Measurements from ENCODE around the gene TNFSF12.

DNA sequence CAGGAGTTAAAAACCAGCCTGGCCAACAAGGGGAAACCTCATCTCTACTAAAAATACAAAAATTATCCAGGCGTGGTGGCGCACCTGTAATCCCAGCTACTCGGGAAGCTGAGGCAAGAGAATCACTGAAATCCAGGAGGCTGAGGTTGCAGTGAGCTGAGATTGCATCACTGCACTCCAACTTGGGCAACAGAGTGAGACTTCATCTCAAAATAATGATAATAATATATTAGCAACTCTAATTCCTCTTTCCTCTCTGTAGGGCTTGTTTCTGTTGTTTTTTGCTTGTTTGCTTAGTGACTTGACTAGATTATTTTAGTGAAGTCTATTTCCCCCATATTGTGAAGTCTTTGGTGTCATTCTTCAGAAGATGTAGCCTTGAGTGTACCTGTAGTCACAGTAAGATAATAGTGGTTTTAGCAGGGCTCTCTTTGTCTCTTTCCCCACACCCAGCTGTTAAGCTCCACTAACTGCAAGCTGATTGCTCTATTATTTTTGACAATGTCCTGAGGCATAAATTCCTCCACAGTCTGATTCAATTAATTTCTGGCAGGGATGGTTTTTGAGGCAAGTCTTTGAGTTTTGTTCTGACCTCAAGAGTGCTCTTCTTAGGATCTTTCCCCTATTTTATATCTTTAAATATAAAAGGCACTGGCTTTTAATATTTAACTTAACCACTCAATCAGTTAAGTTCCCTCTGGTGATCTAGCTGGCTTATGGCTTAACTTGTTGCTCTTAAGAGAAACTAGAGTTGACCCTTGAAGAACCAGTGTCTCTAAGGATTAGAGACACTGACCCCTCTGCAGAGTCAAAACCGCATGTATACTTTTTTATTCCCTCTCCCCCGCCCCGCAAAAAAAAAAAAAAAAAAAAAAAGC lies 18.6 kb upstream of the TNFSF12 start:
- no peak for TF ChIP-seq EP300 (IDR thresholded peaks at IDR 0.05)
- TF ChIP-seq, protein P1, sequence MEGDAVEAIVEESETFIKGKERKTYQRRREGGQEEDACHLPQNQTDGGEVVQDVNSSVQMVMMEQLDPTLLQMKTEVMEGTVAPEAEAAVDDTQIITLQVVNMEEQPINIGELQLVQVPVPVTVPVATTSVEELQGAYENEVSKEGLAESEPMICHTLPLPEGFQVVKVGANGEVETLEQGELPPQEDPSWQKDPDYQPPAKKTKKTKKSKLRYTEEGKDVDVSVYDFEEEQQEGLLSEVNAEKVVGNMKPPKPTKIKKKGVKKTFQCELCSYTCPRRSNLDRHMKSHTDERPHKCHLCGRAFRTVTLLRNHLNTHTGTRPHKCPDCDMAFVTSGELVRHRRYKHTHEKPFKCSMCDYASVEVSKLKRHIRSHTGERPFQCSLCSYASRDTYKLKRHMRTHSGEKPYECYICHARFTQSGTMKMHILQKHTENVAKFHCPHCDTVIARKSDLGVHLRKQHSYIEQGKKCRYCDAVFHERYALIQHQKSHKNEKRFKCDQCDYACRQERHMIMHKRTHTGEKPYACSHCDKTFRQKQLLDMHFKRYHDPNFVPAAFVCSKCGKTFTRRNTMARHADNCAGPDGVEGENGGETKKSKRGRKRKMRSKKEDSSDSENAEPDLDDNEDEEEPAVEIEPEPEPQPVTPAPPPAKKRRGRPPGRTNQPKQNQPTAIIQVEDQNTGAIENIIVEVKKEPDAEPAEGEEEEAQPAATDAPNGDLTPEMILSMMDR (IDR thresholded peaks at IDR 0.05): no peak
- no peak for TF ChIP-seq POLR2A (IDR thresholded peaks at IDR 0.05)

Measured in sigmoid colon (tissue), 4 donors.